SK-N-MC (cell line): Measurements from ENCODE around the gene KRT79.

Source experiments
- EZH2 ChIP-seq: fragments of 200-600 bp; sonication (generic); IDR thresholded peaks from one replicate; pipeline ENCODE4 v1.6.1; 2017; ENCODE audit warnings: antibody characterized with exemption
- POLR2AphosphoS5 ChIP-seq: IDR thresholded peaks from 2 replicates; pipeline ENCODE4 v1.6.1; 2012; ENCODE audit warnings: mild to moderate bottlenecking, low read depth, low read length, borderline replicate concordance

GRCh38 chr12:52849511-52849910, 15.4 kb upstream of the KRT79 start:
- no peak for TF ChIP-seq EZH2
- TF ChIP-seq POLR2AphosphoS5 = no peak
